D721Med (cell line): ENCODE data around the gene HDAC7.
A peak's percentile ranks its signal among the peaks of the same experiment; 100 is the strongest.

Experiments
- DNase-seq: peaks from one replicate; pipeline ENCODE4 v3.0.0; 2011; ENCODE audit warnings: low spot score; ENCODE audit not compliant: insufficient read length
- FAIRE-seq: peaks from 2 replicates; lab custom pipeline; 2011; peaks lifted over from hg19 to GRCh38; lab: Jason Lieb, UNC
- CTCF ChIP-seq: IDR thresholded peaks from 2 replicates; pipeline ENCODE4 v1.5.1; 2012; ENCODE audit warnings: mild to moderate bottlenecking, control low read depth; ENCODE audit not compliant: insufficient read depth; ENCODE audit errors: missing control alignments

The HDAC7 gene

GRCh38 chr12:47773062-47773857 is 46.4 kb downstream of the HDAC7 start, which contains the start of gene SLC48A1:
Gene SLC48A1 (plus strand): TSS chr12:47773238. CDS start chr12:47773305, 67 bp downstream.
- TF ChIP-seq CTCF = peak; percentile 32

DNA sequence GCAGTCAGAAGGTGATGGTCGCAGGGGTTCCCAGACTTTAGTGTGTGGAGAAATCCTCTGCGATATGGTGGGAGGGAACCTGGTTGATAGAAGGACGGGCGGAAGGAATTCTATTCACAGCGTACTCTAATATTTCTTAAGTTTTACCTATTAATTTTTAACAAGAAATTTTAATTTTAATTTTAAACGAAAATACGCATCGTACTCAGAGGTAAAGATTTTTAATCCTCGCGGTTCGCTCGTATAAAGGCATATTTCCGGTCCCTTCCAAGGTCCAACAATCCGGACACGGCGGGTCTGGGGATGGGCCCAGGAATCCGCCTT is 47.0 kb downstream of the HDAC7 start:
- FAIRE-seq (no peak), DNase-seq (no peak)
- TF ChIP-seq CTCF = no peak

More at GRCh38 chr12:47773062-47773857, 46.4 kb downstream of the HDAC7 start, which contains the start of gene SLC48A1:
- peak; percentile 91 for DNase-seq
- no peak for FAIRE-seq

GRCh38 chr12:47772094-47772660 is 47.5 kb downstream of the HDAC7 start:
- FAIRE-seq = no peak
- DNase-seq = no peak
- no peak for TF ChIP-seq CTCF

DNA sequence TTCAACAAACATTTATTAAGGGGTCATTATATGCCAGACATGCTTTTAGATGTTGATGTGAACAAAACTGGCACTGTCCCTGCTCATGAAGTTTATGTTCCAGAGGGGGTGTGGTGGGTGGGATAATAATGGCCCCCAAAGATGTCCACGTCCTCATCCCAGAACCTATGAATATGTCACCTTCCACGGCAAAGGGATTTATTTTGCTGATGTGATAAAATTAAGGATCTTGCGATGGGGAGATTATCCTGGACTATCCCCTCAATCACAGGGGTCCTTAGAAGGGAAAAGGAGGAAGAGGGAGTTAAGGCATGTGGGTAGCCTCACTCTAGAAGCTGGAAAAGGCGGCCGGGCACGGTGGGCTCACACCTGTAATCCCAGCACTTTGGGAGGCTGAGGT is 48.4 kb downstream of the HDAC7 start:
- TF ChIP-seq CTCF = no peak
- no peak for DNase-seq
- no peak for FAIRE-seq

DNA sequence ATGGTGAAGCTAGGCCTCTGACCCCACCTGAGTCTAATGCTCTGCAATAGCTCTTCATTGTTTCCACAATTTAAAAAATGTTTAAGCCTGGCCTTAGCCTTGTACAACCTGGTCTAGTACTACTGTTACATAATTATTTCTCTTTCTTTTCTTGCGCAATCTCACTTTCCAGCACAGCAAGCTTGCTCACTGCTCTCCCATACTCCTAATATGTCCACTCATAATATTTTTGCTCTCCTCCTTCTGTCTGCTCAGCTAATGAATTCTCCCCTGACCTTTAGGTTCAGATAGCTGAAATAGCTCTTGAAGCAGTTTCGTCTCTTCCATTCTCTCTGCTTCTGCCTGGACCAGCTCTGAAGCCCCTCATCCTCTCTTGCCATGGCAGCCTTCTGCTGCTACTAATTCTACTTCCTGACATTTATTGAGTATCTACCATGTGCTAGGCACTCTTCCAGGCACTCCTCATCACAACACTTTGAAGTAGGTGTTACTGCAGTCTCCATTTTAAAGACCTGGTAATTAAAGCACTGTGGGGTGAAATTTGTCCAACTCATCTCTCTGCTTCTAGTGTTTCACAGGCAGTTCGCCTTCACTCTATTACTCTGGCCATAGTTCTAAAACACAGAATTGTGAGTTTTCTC is 49.5 kb downstream of the HDAC7 start:
- DNase-seq = no peak
- no peak for FAIRE-seq
- no peak for TF ChIP-seq CTCF

- FAIRE-seq (no peak), DNase-seq (no peak)
- no peak for TF ChIP-seq CTCF
Measured at GRCh38 chr12:47769234-47770085, 50.2 kb downstream of the HDAC7 start.
